GM04503 (cell line): ENCODE results near the gene EBF4.

Experiments used
- DNase-seq: peaks from one replicate; pipeline ENCODE4 v3.0.0-alpha.2; 2012; ENCODE audit warnings: low read depth

The EBF4 gene

DNA sequence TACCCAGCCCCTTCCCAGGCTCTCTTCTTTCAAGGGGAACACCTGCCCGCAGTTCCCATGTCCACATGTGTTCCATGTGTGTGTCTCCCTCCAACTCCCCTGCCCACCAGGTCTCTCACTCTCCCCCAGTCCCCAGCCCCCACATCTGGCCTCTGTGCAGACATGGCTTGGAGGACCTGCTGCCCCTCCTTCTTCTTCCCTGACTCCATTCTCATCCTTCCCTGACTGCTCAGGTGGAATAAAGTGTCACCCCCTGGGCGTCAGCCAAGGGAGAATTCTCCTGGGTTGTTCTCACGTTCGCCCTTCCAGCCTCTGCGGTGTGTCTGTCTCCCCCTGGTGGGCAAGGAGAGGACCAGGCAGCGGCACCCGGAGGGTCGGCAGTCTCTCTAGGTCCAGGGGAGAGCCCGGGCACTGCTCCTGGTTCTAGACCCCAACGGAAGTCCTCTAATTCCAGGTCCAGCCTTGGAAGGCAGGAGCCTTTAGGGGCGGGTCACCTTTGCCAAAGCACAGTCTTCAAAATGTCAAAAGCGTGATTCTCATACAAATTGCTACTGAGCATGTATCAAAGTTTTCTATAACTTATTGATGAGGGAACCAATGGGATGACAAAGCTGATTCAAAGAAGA, 50.5 kb downstream of the EBF4 start:
- DNase-seq = no peak

DNA sequence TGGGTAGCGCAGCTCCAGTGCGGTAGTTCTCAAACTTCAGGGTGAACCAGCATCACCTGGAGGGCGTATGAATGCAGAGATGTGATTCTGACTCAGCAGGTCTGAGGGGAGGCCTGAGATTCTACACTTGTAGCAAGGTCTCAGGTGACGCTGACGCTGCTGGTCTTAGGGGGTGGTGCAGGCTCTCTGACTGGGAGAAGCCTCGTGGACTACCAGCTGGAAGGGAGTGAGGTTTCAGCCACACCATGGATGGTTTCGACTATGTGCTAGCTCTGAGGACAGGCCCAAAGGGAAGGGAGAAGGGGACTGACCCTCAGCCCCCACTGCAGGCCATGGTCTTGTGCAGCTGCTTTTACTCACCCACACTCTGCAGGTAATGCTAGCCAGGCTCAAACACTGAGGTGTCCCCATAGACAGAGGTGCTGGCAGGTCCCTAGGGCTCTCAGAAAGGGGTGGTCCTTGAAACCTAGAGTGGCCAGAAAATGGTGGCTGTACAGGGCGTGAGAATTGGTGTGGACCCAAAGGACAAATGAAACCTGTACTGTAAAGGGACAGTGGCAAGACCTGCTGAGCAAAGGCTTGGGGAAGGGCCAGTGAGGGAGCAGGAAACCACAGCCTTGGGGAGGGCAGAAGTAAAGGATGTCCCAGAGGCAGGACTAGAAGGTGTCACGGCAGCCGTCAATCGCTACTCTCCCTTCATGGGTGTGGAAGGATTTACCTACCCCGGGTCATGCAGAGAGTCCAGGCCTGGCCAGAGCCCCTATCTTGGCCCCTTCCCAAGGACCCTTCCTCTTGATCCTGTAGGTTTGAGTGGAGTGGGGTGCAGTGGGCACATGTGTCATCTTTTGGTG, 52.7 kb downstream of the EBF4 start:
- no peak for DNase-seq

DNA sequence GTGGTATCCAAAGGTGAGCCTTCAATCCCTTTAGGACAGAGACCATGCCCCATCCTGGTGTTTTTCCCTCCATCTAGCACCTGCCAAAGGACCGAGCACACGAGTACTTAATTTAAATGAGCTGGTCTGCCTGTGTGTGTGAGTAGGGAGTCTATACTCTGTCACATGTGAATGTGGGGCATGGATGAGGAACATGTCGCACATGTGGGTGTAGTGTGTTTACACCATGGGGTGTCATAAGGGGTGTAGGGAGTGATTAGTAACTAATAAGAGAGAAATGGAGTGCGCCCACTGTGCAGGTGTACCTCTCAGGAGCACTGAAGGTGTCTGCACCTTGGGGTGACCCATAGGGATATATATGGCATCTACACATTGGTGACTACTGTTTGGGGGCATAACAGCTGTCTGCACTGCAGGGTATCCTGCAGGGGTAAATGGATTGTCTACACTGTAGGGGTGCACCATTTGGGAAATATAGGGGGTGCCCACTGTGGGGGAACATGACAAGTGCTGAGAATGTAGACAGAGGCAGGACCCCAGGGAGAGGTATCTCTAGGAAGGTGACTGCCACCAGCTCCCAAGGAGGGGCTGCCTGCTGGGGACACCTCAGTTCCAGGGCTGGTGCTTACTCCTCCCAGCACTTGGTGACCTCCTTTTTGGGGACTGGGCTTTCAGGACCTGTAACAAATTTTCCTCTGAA, 53.5 kb downstream of the EBF4 start:
- DNase-seq = no peak

DNA sequence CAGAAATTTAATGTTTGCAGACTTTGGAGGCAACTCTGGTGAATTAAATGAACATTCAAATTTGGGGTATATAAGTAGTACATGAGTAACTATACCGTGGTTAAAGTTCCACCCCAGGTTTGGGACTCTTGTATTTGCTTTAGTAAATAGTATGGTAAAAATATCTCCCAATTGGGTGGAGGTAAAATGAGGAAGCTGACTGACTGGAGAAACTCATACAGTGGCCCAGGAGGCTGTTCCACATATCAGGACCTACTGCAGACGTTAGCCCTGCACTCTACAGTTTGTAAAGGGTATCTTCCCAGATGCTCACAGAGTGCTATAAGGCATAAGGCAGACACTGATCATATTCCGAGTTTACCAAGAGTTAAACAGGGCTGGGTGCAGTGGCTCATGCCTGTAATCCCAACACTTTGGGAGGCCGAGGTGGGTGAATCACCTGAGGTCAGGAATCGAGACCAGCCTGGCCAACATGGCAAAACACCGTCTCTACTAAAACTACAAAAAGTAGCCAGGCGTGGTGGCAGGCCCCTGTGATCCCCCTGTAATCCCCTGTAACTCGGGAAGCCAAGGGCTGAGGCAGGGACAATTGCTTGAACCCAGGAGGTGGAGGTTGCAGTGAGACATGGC, 54.2 kb downstream of the EBF4 start:
- DNase-seq = no peak

DNA sequence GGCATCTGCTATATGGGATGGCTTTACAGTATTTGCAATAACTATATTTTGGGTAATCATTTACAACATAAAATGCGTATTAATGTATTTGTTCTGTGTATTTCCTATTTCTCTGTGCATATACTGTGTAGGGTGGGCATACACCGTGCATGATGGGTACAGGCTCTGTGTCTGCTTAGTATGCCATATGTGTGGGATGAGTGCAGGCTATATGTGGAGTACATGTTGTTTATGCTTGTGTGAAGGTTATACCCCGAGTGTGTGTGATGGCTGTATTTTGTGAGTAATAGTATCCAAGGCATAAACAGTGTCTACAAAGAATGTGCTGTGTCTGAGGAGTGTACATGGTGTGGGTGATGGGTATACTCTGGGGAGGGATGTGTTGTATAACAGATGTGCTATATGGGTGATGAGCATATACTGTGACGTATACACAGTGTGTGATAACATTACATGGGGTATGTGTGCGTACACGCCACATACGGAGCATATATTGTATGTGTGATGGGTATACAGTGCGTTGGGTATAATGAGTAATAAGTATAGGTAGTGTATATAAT, 55.2 kb downstream of the EBF4 start:
- no peak for DNase-seq

DNA sequence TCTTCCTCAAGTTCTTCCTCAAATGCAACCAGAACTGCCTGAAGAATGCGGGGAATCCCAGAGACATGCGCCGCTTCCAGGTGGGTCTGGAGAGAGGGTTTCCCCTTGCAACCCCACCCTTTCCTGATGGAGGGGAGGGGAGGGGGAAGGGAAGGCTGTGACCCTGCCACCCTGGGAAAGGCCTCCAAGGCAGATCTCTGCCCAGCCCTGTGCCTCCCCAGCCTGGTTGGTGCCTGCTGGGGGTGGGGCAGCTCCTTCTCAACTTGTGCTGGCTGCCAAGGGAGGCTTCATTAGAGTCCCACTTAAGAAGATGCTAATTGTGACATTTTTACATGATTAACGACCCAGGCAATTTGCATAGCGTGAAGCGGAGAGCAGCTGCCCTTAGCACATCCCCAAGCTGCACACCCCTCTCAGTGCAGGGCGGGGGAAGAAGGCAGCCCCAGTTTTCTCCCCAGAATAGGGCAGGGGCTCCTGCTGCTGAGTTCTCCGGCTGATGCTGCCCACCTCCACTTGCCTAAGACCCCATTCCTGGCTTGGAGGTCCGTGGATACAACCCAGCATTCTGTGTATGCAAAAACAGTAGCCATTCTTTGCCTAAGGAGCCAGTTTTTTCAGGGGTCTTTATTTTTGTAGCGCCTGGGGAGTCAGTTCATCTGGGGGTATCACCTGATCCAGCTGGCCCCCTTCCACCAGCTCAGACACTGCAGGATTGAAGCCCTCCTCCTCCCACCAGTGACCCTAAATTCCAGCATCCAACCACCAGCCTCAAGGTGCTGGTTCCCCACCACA, 56.2 kb downstream of the EBF4 start:
- no peak for DNase-seq

DNA sequence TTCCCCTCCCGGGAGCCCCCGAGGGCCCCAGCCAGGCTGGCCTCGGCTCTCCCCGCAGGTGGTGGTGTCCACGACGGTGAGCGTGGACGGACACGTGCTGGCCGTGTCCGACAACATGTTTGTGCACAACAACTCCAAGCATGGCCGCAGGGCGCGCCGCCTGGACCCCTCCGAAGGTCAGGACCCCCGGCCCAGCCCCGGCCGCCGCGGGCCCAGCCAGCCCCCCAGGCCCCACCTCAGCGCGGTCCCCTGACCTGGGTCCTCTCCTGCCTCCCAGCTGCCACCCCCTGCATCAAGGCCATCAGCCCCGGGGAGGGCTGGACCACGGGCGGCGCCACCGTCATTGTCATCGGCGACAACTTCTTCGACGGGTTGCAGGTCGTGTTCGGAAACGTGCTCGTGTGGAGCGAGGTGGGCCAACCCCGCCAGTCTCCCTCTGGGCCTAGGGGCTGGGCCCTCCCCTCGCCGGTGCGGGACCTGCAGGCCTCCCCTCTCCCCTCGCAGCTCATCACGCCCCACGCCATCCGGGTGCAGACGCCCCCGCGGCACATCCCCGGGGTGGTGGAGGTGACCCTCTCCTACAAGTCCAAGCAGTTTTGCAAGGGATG, 56.9 kb downstream of the EBF4 start:
- no peak for DNase-seq

DNA sequence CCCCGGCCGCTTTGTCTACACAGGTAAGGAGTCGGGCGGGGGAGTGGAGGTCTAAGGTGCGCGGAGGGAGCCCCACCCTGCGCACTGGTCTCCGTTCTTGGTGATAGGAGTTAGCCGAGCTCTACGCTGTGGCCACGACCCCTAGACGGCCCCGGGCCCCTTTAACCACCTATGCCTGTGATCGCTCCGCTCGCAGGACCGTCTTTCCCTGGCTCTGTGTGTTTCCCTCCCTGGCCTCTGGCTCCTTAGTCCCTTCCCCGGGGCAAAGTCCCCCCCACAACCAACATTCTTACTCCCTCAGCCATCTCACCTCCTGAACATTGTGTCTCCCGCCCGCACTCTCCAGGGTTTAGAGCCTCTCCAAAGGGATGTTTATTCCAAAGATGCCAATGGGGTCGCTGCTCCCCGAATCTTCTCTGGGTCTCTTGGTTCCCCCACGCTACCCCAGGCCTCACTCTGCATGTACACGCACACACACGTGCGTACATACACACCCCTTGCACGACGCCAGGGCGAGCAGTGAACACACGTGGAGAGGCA, 57.4 kb downstream of the EBF4 start:
- DNase-seq = no peak

DNA sequence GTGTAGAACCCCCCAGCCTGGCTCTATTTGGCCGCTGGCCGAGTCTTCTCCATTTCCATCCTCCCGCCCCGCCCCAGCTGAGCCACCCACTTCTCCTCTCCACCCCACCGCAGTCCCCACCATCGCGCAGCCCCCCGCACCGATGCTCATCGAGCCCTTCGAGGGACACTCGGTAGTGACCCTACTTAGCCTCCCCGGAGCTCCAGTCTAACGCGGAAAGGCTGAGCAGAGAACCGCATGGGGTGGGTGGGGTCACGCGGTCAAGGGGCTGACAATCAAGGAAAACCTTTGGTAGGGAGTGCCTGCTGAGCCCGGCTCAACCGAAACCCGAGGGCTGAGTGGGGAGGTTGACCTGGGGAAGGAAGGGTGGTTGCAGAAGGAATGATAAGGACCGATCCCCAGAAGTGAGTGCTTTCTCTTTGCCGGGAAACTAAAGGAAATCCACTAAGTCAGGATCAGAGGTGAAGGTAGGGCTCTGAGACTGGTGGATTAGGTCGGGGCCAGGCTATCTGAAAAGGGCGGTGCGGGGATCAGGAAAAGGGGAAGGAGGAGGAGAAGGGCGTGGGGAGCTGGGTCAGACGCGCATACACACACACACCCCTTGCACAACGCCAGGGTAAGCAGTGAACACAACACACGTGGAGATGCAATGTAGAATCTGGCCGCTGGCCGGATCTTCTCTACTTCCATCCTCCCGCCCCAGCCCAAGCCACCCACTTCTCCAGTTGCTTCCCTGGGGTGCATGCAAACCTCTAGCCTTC, 58.1 kb downstream of the EBF4 start:
- no peak for DNase-seq

DNA sequence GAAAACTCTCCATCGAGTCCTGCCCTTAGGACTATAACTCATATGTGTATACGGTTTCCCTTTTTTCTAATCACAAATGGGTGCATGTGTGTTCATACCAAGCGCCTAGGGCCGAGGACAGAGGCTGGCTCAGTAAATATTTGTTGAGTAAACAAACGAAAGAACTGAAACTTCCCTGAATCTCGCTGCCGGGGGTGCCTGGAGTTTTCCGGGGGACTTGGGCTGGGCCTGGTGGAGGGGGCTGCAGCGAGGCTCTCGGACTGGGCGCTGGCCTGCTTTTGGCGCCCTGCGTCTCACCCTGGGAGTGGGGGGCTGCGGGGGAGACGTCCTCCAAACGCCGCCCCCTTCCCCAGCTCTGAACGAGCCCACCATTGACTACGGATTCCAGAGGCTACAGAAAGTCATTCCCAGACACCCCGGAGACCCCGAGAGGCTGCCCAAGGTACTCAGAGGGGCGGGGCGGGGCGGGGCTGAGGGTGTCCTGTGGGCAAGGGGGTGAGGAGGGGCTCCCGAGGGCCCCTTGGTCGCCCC, 58.8 kb downstream of the EBF4 start:
- DNase-seq = no peak

DNA sequence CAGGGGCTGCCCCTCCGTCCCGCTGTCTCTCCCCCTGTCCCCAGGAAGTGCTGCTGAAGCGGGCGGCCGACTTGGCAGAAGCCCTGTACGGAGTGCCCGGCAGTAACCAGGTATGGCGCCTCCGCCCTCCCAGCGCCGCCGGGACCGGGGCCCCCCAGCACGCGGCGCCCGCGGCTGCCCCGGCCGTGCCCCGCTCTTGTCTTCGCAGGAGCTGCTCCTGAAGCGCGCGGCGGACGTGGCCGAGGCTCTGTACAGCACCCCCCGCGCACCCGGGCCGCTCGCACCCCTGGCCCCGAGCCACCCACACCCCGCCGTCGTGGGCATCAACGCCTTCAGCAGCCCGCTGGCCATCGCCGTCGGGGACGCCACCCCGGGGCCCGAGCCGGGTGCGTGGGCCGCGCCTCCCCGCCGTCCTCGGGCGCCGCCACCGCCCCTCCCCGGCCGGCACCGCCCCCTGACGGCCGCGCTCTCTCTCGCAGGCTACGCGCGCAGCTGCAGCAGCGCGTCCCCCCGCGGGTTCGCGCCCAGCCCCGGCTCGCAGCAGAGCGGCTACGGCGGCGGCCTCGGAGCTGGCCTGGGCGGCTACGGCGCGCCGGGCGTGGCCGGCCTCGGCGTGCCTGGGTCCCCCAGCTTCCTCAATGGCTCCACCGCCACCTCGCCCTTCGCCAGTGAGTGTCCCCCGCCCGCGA, 59.4 kb downstream of the EBF4 start:
- DNase-seq = no peak

DNA sequence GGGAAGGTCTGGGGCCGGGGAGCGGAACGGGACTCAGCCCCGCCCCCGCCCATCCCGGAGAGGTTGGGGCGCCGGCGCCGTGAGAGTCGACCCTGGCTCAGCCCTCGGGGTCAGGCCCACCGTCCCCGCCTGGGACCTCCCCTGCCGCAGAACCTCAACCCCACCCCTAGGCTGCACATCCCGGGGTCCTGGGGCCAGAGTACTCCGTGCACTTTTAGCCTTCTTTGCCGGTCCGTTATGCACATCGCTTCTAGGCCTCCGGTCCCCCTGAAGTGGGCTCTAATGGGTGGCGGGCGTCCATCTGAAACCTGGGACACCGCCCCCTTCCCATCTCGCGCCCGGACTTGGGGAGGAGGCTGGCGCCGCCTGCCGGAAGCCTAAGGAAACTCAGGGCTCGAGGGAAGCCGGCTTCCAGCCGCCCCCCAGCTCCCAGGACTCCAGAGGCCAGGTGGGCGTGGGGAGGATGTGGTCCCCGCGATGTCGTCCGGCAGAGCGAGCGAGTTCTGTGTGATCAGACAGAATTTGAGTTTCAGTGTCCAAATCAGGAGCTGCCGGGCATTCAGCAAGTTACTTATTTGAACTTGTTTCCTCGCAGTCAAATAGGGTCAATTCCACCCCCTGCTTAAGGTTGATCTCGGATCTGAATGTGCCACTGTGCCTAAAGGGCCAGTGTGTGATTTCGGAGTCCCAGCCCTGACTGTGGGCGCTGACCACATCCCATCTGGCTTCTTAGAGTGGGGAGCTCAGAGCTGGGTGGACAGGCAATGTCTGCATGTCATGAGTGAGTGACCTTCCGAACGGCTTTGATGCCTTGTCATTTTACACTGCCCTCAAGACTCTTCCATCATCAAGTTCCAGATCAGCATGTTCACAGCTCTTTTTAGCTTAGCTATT, 60.2 kb downstream of the EBF4 start:
- no peak for DNase-seq

DNA sequence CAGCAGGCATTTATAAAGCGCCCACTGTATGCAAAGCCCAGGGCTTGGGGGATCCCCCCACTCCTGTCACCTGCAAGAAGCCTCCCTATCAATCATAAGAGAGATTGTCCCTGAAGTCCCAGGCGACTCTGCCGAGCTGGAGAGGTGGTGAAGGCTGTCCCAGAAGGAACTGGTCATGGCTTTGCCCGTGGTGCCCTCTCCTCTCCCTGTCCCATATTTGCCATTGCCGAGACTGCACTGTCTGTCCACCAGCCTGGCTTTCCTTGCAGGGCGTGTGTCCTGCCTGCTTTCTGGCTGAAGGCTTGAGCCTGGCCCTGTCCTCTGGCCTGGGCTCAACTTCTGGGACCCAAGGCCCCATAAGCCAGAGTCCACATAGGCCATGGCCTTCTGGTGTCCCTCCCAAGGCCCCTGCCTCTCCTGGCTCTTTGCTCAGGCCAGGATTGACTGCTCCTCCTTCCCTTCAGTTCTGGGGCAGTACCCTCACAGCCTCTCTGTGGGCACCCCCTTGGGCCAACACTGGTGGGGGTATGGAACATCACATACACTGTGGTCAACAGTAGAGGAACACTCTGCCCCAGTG, 61.0 kb downstream of the EBF4 start:
- DNase-seq = no peak

DNA sequence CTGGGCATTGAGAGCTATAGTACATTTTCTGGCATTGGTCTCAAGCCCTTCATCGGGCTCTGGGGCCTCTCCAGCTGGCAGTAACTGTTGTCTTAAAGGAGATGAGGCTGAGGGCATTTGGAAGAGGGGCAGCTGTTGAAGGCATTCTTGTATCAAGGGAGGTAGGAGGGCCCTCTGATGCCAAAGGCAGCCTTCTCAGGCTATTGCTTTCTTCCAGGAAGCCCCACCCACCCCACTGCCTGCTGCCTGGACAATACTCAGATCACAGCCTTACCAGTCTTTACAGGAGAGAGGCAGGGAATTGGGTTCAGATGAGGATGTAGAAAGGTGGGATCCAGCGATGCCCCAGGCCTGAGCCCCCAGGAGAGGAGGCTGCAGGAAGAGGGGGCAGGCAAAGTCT, 61.8 kb downstream of the EBF4 start:
- no peak for DNase-seq

DNA sequence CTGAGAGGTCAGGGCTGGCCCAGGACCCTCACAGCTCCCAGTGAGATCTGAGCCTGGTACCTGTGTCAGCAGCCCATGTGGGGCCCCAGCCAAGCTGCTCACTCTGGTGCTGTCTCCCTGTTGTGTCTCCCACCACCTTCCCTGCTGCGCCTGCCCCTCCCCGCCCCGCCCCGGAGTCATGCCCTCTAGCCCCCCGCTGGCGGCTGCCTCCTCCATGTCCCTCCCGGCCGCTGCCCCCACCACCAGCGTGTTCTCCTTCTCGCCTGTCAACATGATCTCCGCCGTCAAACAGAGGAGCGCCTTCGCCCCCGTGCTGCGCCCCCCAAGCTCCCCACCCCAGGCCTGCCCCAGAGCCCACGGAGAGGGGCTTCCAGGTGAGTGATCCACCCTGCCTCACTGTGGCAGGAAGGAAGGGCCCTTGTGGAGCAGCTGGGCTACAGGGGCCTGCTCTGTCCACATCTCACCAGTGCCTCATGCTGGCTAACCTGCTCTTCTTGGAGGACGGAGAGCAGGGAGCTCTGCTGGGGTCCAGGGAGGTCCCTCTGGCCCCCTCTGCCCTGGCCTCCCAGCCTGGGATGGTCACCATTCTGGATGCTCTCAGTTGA, 63.0 kb downstream of the EBF4 start:
- no peak for DNase-seq

DNA sequence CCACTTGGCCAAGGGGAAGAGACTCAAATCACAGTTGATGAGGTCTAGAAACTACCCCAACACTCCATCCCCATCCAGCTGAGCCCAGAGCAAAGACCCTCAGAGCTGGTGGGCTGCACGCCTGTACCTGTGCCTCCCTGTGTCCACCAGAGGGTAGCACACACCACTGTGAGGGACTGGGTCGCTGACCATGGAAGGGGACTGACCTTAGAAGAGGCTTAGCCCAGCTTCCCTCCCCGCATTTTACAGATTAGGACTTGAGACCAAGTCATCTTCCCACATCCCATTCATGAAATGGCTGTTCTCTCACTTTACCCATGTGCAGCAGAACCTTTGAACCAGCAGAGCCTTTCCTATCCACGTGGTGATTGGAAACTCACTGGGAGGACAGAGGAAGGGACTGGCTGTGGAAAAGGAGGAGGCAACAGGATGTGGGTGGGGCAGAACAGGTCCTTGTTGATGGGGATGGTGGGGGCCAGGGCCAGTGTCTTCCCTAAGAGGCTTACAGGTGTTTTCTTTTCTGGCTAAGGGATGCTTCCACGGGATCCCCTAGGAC, 63.6 kb downstream of the EBF4 start:
- no peak for DNase-seq

DNA sequence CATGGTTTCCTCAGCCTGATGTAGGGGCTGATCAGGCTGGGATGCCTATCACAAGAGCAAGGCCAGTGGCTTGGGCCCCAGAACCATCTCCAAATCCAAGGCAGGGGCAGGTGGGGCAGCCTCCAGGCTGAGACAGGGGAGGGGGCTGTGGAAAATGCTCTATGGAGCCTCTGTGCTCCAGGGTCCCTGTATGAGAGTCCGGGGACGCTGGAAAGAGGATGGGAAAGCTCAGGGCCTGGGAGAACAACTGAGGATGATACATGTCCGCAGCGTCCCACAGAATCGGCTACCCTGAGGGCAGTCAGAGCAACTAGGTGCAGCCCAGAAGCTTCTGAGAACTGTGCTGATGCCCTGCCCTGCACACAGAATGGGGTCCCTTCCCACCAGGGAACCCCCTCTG, 64.4 kb downstream of the EBF4 start:
- DNase-seq = no peak
